Measurements from ENCODE around the gene BAMBI.

BAMBI gene

DNA sequence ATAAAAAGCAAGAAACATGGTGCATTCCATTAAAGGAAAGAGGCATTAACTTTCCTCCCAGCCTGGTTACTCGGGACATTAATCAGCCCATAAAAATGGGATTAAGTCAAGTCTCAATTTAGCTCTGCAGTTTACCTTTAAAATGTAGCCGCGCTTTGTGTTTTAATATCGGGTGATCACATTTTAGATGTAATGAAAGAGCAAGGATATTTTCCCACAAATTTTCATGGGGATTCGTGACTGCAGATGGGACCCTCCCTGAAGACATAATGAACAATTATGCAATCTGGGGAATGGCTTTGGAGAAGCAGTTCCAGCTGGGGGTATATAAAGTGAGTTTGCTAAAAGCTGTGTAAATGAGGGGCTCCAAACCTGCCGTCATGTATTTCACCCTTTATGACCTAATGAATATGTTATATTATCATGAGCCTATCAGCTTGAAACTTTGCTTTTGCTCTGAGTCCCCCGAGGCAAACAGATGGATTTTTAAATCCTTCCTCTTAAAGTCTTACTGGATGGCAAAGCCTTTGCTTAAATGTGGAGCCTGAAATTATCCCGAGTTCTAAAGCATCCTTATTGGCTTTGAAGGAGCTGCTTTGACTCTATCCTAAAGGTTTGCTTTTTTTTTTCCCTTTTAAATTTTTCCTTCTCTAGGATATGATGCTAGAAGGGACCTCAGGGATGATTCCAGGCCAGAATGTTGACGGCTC is 31.8 kb downstream of the BAMBI start:
- DNase-seq: no peak

DNA sequence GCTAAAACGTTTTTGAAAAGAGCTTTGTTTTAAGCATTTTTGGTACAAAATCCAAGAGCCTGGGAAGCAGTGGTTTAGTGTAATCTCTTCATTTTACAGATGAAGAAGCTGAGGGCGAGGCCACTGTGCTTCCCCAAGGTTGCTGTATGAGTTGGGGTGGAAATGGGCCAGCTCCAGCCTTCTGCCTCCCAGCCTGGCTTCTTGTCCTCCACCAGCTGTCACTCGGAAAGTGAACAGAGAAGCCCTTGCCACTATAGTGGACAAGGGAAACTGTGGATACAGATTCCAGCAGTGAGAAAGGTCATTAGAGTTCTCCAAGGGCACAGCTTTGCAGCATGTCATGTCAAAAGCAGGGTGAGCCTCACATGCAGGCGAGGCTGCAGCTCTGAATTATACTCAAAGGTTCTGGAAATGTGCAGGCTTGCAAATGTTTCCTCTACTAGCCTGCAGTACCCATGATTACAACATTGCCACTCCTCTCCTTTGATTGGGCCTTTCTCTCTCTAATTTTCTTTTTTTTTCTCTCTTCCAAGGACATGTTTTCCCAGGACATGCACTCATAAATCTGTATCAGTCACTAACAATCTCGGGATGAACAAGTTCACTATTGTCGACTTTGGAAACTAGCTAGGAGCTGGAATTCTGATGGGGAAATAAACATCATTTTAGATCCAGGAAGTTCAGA is 33.0 kb downstream of the BAMBI start:
- no peak for DNase-seq

DNA sequence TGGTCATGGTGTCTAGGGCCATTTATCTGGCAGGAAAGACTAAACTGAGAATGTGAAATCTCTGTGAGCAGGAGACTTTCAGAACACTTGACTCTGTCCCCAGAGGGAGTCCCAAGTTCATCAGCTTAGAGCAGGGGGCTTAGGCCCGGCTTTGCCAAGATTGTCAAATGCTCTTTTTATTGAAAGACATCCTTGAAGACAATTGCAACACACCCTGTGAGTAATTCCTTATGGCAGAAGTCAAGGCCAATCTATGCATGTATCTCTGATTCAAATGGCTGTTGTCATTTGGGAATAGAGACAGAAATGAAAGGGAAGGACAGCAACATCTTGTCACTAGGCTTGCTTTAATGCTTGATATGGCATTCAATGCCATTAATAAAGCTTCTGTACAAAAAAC is 33.7 kb downstream of the BAMBI start:
- DNase-seq: no peak

DNA sequence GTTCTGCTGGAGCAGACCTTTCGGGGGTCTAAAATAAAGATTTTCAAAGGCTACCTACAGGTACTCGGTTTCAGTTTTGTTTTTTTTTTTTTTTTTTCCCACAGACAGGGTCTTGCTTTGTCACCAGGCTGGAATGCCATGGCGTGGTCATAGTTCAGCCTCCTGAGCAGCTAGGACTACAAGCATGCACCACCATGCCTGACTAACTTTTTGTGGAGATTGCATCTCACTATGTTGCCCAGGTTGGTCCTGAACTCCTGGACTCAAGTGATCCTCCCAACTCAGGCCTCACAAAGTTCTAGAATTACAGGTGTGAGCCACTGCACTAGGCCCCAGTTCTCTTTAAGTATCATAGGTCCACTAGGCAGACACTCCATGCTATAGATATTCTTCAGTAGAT is 34.5 kb downstream of the BAMBI start:
- no peak for DNase-seq

DNA sequence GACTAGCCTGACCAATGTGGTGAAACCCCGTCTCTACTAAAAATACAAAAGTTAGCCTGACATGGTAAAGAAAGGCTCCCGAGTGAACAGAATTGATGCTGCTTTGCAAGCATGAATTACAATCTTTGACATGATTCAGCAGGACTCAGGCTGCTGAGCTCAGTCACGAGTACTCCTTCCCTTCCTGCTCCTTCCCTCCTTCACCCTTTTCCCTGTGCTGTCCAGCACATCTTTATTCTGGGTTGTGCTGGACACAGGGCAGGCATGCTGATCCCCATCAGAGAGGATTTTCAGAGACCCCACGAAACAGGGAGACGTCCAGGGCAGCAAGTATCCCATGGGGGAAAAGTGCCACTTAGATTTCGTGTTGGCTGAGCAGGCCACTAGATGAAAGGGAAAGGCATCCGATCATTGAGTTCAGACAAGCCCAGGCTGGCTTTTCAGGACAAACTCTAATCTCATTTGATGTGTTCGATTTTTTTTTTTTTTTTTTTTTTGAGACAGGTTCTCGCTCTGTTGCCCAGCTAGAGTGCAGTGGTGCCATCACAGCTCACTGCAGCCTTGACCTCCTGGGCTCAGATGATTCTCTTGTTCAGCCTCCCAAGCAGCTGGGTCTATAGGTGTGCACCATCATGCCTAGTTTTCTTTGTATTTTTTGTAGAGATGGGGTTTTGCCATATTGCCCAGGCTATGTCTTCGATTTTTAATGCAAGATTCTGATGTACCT is 36.5 kb downstream of the BAMBI start:
- DNase-seq: no peak

DNA sequence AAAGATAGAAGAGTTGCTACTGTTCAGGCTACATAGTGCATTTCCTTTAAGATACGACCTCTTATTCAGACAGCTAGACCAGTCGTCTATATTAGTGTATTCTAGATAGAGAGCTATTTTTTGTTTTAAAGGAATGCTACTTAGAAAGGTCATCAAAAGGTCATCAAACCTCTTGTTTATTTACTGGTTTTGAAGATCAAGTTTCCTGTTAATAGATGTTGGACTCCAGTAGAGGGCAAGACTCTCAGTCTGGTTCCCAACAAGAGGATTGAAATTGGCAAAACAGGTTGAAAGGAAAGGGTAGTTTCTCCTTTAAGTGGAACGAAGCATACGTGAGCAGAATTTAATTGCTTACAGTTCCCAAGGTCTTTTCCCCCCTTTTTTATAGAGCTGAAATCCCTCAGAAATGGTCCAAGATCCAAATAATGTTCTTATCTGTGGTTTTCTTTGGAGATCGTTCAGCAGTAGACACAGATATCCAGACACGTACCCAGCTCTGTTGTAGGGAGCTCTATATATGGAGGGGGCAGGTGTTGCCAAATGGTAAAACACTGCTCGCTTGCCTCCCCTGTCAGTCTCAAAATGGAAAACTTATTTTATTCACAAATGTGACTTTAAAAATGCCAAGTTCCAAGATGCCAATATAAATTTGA is 37.2 kb downstream of the BAMBI start:
- DNase-seq: no peak

DNA sequence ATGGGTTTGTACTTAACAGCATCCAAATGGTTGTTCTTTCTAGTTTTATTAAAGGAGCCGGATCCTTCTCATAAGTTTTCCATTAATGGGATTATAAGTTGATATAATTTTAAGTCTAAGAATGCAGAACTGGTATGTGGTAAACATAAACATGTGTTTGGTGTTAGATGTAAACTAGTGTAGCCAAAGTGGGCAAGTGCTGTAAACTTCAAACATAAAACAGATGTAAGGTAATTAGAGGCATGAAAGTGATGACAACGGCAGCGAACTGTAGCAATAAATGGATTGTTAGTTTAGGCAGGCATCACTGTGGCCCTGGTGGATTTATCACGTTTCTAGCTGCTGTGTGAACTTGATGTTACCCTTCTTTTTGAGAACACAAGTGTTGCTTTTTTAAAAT is 37.9 kb downstream of the BAMBI start:
- no peak for DNase-seq

DNA sequence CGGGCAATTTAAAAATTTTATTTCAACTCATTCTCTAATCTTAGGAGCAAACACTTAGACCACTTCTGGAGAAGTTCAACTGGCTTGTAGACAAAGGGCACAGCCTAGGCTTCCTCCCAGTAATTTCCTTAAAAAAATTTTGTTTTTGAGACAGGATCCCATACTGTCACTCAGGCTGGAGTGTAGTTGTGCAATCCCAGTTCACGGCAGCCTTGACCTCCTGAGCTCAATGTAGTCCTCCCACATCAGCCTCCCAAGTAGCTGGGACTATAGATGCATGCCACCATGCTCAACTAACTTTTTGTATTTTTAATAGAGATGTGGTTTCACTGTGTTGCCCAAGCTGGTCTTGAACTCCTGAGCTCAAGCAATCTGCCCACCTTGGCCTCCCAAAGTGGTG is 38.4 kb downstream of the BAMBI start:
- DNase-seq: no peak

DNA sequence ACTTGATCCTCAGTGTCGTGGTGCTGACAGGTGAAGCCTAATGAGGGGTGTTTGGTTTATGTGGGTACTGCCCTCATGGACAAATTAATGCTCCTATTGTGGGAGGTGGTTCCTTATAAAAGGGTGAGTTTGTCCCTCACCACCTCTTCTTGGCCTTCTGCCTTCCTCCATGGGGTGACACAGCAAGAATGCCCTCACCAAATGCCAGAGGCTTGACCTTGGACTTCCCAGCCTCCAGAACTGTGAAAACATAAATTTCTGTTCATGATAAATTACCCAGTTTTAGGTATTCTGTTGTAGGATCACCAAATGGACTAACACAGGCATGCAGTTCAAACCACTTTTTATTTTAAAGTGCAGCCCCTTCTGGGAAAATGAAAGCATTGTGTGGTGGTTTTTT is 39.4 kb downstream of the BAMBI start:
- DNase-seq: no peak

DNA sequence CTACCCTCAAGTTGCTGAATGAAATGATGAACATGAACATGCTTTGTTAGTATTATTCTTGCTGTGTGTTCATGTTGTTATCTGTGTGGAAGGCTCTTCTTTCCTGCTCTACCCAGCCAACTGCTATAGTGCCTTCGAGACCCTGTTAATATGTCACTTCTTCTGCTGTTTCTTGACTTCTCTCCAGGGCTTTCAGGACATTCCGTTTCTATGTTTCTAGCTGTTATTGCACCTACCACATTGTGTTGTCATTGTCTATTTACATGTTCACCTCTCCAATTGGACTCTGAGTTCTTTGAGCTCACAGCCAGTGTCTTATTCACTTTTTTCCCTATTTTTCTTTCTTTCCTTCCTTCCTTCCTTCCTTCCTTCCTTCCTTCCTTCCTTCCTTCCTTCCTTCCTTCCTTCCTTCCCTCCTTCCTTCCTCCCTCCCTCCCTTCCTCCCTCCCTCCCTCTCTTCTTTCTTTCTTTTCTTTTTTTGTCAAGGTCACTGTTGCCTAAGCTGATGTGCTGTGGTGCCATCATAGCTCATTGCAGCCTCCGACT is 40.4 kb downstream of the BAMBI start:
- DNase-seq: no peak

DNA sequence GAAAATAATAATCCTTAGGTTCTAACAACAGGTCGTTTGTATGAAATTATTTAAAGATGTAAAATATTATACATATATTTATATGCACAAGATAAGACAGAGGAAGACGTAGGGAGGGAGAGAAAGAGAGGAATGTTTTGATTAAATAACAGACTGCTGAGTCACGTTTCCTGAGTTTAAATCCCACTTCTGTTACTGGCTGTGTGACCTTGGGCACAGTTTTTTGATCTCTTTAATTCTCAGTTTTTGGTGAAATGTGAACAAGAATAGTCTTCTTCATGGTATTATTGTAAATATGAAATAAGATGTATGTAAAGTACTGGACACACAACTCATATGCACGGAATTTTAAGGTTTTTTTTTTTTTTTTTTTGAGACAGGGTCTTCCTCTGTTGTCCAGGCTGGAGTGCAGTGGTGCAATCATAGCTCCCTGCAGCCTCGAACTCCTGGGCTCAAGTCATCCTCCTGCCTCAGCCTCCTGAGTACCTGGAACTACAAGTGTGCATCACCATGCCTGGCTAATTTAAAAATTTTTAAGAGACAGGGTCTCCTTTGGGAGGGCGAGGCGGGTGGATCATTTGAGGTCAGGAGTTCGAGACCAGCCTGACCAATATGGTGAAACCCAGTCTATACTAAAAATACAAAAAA is 42.6 kb downstream of the BAMBI start:
- no peak for DNase-seq

DNA sequence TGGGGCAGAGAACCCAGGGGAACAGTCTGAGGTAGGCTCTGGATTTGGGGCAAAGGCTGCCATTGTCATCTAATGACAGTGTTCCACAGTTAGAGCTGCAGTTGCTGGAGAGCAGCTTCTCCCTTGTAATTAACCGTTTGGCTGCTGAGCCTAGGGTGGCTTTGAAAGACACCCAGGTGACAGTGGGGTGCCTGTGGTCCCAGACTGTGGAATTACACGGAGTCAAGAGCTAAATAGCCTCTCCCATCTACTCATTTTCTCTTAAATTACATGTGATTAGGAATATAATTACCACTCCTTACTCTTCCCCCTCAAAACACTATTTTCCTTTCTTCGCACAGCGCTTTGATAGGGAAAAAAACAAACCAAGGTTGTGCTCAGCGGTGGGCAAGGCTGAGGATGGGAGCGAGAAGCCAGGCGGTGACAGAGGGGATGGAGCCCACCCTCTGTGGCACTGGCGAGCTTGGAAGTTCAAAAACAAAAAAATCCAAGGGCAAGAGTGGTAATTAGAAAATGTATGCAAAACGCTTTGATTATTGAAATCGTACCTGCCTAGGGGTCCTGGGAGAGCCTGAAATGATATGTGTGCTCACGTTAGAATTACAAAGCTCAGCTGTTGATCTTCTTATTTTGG is 44.1 kb downstream of the BAMBI start:
- DNase-seq: no peak

DNA sequence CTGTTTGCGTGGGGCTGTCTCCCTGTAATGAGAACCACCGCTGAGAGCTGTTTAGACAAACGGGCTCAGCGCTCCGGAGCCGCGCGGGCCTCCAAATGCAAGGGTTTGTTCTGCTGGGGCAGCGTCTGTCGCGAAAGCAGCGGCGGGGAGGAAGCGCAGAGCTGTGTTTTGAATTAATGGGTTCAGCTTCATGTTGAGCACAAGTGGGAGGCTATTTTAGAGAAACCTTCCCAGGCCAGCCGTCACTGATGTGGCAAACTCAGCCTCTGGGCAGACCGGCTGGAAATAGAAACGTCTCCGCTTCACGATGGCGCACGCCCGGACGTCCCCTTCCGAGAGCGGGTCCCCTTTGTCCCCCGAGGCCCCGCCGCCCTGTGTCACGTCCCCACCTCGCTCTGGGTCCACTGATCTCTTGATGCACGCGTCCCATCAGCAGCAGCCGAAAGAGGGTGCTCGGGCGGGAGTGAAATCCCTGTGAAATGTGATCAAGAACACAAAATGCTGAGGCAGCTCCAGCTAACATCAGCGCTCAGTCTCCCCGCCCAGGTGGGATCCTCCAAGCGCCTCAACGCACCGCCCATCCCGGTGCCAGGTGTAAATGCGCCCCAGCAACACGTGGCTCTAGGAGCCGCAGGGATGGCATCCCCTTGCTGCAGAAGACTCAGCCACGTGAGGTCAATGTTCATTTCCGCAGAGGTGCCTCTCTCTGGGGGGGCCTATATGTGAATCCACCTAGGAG is 44.9 kb downstream of the BAMBI start:
- no peak for DNase-seq

DNA sequence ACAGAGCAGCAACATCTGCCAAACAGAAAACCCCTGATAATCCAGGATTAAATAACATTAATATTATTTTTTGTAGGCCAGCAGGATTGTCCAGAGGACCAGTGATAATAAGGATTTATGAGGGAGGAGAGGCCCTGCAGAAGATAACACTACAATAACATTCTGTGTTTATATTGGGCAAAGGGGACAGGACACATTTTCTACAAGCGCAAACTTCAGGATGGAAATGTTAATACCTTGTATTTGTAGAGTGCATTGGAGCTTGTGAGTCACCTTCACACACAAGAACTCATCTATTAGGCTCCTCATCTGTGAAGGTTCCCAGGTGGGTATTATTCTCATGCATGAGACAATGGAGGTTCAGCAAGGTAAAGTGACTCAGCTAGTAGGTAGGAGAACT is 51.0 kb downstream of the BAMBI start:
- no peak for DNase-seq

DNA sequence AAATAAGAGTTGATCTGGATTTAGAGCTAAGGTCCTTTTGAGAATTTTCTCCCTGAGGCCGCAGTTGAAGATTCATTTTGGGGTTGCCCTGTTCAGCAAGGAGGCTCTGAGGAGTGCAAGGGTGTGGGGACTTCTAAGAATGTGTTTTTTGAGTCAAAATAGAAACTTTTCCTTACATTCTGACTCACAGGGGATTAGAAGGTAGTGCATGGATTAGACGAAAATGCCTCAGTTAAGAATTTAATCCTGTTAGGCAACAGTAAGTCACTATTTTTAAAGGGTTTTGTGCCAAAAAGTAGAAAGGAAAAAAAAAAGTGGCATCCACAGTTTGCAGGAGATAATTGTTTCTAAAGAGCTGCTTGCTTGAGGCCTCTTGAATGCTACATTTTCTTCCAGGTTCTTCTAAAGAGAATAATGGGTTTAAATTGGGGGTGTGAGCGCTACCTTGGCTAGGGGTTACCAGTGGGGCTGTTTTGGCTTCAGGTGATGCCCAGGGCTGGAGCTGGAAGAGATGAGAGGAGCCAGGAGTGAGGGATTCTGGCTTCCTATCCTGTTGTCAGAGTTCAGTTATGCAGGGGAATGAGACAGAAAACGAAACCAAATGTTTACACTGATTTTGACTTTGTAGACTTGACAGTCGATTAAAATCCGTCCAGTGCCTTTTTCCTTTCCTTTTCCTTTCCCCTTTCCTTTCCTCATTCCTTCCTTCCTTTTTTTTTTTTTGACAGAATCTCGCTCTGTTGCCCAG is 52.9 kb downstream of the BAMBI start:
- no peak for DNase-seq

DNA sequence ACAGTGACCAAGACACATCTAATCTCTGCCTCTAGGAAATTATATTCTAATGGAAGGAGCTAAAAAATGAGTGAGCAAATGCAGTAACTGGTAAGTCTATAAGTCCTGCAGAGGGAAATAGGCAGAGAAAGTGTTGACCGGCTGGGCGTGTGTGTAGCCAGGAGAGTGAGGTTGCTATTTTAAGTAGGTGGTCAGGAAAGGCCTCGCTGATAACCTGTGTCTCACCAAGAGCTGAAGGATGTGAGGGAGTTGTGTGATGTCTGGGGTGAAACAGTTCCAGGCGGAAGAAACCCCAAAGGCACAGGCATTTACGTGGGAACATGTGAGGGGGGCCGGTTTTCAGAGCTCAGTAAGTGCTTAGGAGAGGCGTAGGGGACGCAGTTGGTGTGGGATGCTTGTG is 54.8 kb downstream of the BAMBI start:
- DNase-seq: no peak
